HCT116 (cell line): ENCODE results near the gene DNAJC18. TPM values are rescaled to one million over a fixed set of nuclear protein-coding genes. Genes with fewer than 3 reads are reported as not detected.

Experiments used
- ATAC-seq: fragments of 200-7000 bp; cut with Tn5 transposase; 2 replicates; pipeline ENCODE4 v1.9.1; 2020; ENCODE audit warnings: mild to moderate bottlenecking, moderate library complexity
- BruUV-seq: library from RNA; stranded (reverse); fragments of 400-500 nt; replicated peaks from 2 replicates; lab custom pipeline; 2021; lab: Mats Ljungman, UMichigan
- CTCF ChIA-PET: fragments of 300-600 bp; sonication (Branson Sonifier 250); formaldehyde crosslinking; loops from one replicate; lab custom pipeline; 2021; ENCODE audit warnings: antibody characterized with exemption; lab: Charles Lee
- POLR2A ChIA-PET: fragments of 300-600, 350-600 bp; sonication (Branson Sonifier 250); formaldehyde crosslinking; loops from one replicate; lab custom pipeline; 2021; ENCODE audit warnings: antibody characterized with exemption; lab: Charles Lee
- RAD21 ChIA-PET, 2 experiments: fragments of 300-600 bp; sonication (Branson Sonifier 250); formaldehyde crosslinking; loops; one replicate each; lab custom pipeline; 2023; ENCODE audit warnings: low total read pairs in 2 of 2; ENCODE audit not compliant: uncharacterized antibody in 2 of 2, unreplicated experiment in 2 of 2, low non-redundant PET in 1 of 2; lab: Charles Lee
- DNase-seq: peaks from one replicate; pipeline ENCODE4 v3.0.0-alpha.2; 2010; ENCODE audit warnings: low read depth, low spot score
- H2AFZ ChIP-seq: fragments of 200-600 bp; shearing (Covaris generic), sonication (generic); 2 replicates; pipeline ENCODE4 v1.6.1; 2017; ENCODE audit warnings: low read depth, mixed run types, mixed read lengths, antibody characterized with exemption, low read length; ENCODE audit not compliant: poor library complexity, severe bottlenecking
- H3K27ac ChIP-seq: 2 replicates; pipeline ENCODE4 v1.5.1; 2012; ENCODE audit warnings: low read depth, low read length
- H3K27me3 ChIP-seq: fragments of 200-600 bp; sonication (generic); 2 replicates; pipeline ENCODE4 v1.6.1; 2016; ENCODE audit warnings: mixed run types, low read length, mixed read lengths; ENCODE audit not compliant: insufficient read depth
- H3K36me3 ChIP-seq, 2 experiments: fragments of 200-500 bp in 1 of 2; fragments of 200-600 bp in 1 of 2; sonication (Bioruptor generic) in 1 of 2; sonication (generic) in 1 of 2; 2 replicates each; pipeline versions ENCODE4 v1.5.1 to v1.6.1; 2014 to 2016; ENCODE audit warnings: low read length in 2 of 2, inconsistent platforms in 1 of 2, mixed read lengths in 1 of 2, mixed run types in 1 of 2; ENCODE audit not compliant: insufficient read depth in 2 of 2, control insufficient read depth in 1 of 2
- H3K4me1 ChIP-seq, 2 experiments: fragments of 200-600 bp in 1 of 2; sonication (generic) in 1 of 2; 2 replicates each; pipeline versions ENCODE4 v1.5.1 to v1.6.1; 2012 to 2017; ENCODE audit warnings: low read length in 2 of 2, inconsistent platforms in 1 of 2, mild to moderate bottlenecking in 1 of 2, mixed read lengths in 1 of 2, mixed run types in 1 of 2, moderate library complexity in 1 of 2; ENCODE audit not compliant: insufficient read depth in 2 of 2, control insufficient read depth in 1 of 2
- H3K4me2 ChIP-seq: fragments of 200-600 bp; sonication (generic); 2 replicates; pipeline ENCODE4 v1.6.1; 2017; ENCODE audit warnings: mixed run types, low read length, mixed read lengths
- H3K4me3 ChIP-seq, 2 experiments: fragments of 200-600 bp in 1 of 2; sonication (generic) in 1 of 2; replicated peaks in 1 of 2; 2 replicates each; pipeline ENCODE4 v1.5.1; 2011 to 2016; ENCODE audit warnings: low read length in 2 of 2, control low read depth in 1 of 2, low read depth in 1 of 2, mild to moderate bottlenecking in 1 of 2, mixed read lengths in 1 of 2, mixed run types in 1 of 2
- H3K79me2 ChIP-seq: fragments of 200-600 bp; sonication (generic); 2 replicates; pipeline ENCODE4 v1.6.1; 2017; ENCODE audit warnings: mild to moderate bottlenecking, mixed run types, low read length, moderate library complexity, mixed read lengths; ENCODE audit not compliant: insufficient read depth
- H3K9ac ChIP-seq: fragments of 200-600 bp; sonication (generic); 2 replicates; pipeline ENCODE4 v1.6.1; 2016; ENCODE audit warnings: low read length, mixed read lengths
- H3K9me2 ChIP-seq: fragments of 200-600 bp; sonication (generic), shearing (Covaris generic); 2 replicates; pipeline ENCODE4 v1.6.1; 2017; ENCODE audit warnings: mixed run types, mild to moderate bottlenecking, moderate library complexity; ENCODE audit not compliant: insufficient read depth
- H3K9me3 ChIP-seq, 2 experiments: fragments of 200-500 bp in 1 of 2; fragments of 200-600 bp in 1 of 2; sonication (Bioruptor generic) in 1 of 2; sonication (generic) in 1 of 2; 2 replicates each; pipeline ENCODE4 v1.6.1; 2014 to 2017; ENCODE audit warnings: low read length in 2 of 2, mixed read lengths in 2 of 2, inconsistent platforms in 1 of 2, low read depth in 1 of 2, mild to moderate bottlenecking in 1 of 2, mixed run types in 1 of 2, moderate library complexity in 1 of 2; ENCODE audit not compliant: control insufficient read depth in 1 of 2, insufficient read depth in 1 of 2
- H4K20me1 ChIP-seq: fragments of 200-600 bp; sonication (generic), shearing (Covaris generic); 2 replicates; pipeline ENCODE4 v1.6.1; 2017; ENCODE audit warnings: mixed run types, mild to moderate bottlenecking, moderate library complexity; ENCODE audit not compliant: insufficient read depth
- CEBPB ChIP-seq: IDR thresholded peaks from 2 replicates; pipeline ENCODE4 v1.6.1; 2012; ENCODE audit warnings: low read depth
- EGR1 ChIP-seq: IDR thresholded peaks from 2 replicates; pipeline ENCODE4 v1.6.1; 2012; ENCODE audit warnings: low read depth
- ELF1 ChIP-seq: IDR thresholded peaks from 2 replicates; pipeline ENCODE4 v1.6.1; 2012; ENCODE audit warnings: low read depth, borderline replicate concordance
- EZH2 ChIP-seq: fragments of 200-600 bp; sonication (generic); IDR thresholded peaks from 2 replicates; pipeline ENCODE4 v1.6.1; 2017; ENCODE audit warnings: antibody characterized with exemption, mixed run types
- FOSL1 ChIP-seq: IDR thresholded peaks from 2 replicates; pipeline ENCODE4 v1.6.1; 2012; ENCODE audit warnings: low read depth
- JUND ChIP-seq: IDR thresholded peaks from 2 replicates; pipeline ENCODE4 v1.6.1; 2012
- MAX ChIP-seq: IDR thresholded peaks from 2 replicates; pipeline ENCODE4 v1.6.1; 2012
- RAD21 ChIP-seq: IDR thresholded peaks from 2 replicates; pipeline ENCODE4 v1.6.1; 2012; ENCODE audit warnings: low read depth, mild to moderate bottlenecking
- REST ChIP-seq: IDR thresholded peaks from 2 replicates; pipeline ENCODE4 v1.6.1; 2012; ENCODE audit warnings: low read depth
- SP1 ChIP-seq: IDR thresholded peaks from 2 replicates; pipeline ENCODE4 v1.6.1; 2012; ENCODE audit warnings: low read depth
- SRF ChIP-seq: IDR thresholded peaks from 2 replicates; pipeline ENCODE4 v1.6.1; 2012; ENCODE audit warnings: low read depth
- YY1 ChIP-seq: IDR thresholded peaks from 2 replicates; pipeline ENCODE4 v1.6.1; 2011; ENCODE audit warnings: low read length, low read depth, moderate library complexity, mild to moderate bottlenecking; ENCODE audit not compliant: insufficient replicate concordance; ENCODE audit errors: extremely low read depth
- intact Hi-C: fragments of 100-400 bp; cut with micrococcal nuclease; formaldehyde crosslinking; loops from 2 replicates; pipeline ENCODE4 v1.10.0; 2022
- total RNA-seq: library from RNA; stranded (reverse); gene quantifications from one replicate; pipeline ENCODE4 v1.2.1, GENCODE V29; 2021; ENCODE audit not compliant: unreplicated experiment
- TF ChIP-seq, protein P1 (sequence below): IDR thresholded peaks from 2 replicates; pipeline ENCODE4 v1.6.1; 2012
- TF ChIP-seq, protein P2 (sequence below): IDR thresholded peaks from 2 replicates; pipeline ENCODE4 v1.6.1; 2011; ENCODE audit warnings: mild to moderate bottlenecking, low read length, moderate library complexity; ENCODE audit not compliant: insufficient replicate concordance; ENCODE audit errors: extremely low read depth

The DNAJC18 gene
- total RNA-seq, 1 experiment from 2014 or later, result 5.7 TPM

DNA sequence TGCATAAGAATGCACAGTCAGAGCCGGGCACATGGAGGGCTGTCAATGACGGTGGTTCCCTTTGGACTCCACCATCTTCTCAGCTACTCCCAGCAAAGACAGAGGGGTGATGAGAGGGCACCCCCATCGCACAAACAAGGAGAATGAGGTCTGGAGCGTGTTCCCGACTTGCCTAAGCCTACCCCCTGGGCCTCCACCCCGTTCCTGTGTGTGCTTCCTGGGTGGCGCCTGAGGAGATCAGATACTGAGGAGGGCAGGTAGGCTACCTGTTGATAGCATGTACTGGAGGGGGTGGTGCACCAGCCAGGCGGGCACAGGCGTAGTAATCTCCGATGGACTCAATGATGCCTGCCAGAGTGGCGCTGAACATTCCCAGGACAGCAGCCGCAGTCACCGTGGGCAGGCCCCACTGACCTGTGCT lies 60.4 kb downstream of the DNAJC18 start (continued):
- TF ChIP-seq FOSL1 (no peak), RAD21 (no peak), YY1 (no peak), JUND (no peak), REST (no peak), EGR1 (no peak), CEBPB (no peak), ELF1 (no peak), SP1 (no peak), SRF (no peak)

DNA sequence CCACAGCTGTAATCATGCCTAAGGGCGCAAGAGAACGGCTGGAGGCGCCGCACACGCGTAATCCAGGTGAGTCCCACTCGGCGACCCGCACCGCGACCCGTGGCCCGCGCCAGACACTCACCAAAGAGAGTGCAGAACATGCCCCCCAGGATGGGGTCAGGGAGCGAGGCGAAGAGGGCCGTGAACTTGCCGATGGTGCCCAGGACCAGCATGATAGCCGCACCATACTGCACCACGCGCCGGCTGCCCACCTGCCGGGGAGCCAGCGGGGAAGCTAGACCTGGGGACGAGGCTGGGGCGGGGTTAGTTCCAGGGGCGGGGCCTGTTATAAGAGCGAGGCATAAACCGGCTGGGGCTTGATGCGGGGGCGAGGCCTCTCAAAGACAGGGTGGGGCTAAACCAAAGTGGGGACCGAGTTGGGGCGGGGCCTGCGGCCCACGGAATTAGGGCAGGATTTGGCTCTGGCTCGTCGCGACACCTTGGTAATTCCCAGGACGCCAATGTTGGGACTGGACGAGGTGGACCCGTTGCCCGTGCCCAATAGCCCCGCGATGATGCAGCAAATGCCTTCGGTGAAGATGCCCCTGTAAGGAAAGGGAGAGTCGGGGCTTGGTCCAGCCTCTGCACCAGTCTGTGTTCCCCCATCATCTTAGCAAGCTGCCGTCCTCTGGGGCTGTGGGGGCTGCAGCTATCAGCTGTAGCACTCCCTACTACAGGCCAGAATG lies 61.1 kb downstream of the DNAJC18 start:
- CTCF ChIA-PET, result no interaction called here
- H3K9me3 ChIP-seq, result no peaks in the 10 kb centered on the region
- no peaks in the 10 kb centered on the region for H3K79me2 ChIP-seq
- no peaks in the 10 kb centered on the region for H3K9me2 ChIP-seq
- H3K4me1 ChIP-seq, result peaks cover 15 to 16% of the 10 kb centered on the region in 2 experiments
- no peak overlapping the region for H3K9ac ChIP-seq
- no peak overlapping the region for H3K27ac ChIP-seq
- H2AFZ ChIP-seq, result no peak overlapping the region
- DNase-seq (no peak), ATAC-seq (no peak)
- POLR2A ChIA-PET, result no interaction called here
- intact Hi-C loops, result loop anchor here (10.0 kb wide), 1 partner anchor 183 kb away; the partner anchor contains the start of gene SIL1
- RAD21 ChIA-PET, result no interaction called here
- no peaks in the 10 kb centered on the region for H3K27me3 ChIP-seq
- no peaks in the 10 kb centered on the region for H3K36me3 ChIP-seq
- no peak overlapping the region for H3K4me3 ChIP-seq
- no peak overlapping the region for H3K4me2 ChIP-seq
- no TSS peak for BruUV-seq
- H4K20me1 ChIP-seq, result no peaks in the 10 kb centered on the region
- TF ChIP-seq REST, result no peak
- TF ChIP-seq, protein P1, sequence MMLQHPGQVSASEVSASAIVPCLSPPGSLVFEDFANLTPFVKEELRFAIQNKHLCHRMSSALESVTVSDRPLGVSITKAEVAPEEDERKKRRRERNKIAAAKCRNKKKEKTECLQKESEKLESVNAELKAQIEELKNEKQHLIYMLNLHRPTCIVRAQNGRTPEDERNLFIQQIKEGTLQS, result no peak
- TF ChIP-seq SRF, result no peak
- TF ChIP-seq EGR1, result no peak
- TF ChIP-seq RAD21, result no peak
- TF ChIP-seq JUND, result no peak
- TF ChIP-seq, protein P2, sequence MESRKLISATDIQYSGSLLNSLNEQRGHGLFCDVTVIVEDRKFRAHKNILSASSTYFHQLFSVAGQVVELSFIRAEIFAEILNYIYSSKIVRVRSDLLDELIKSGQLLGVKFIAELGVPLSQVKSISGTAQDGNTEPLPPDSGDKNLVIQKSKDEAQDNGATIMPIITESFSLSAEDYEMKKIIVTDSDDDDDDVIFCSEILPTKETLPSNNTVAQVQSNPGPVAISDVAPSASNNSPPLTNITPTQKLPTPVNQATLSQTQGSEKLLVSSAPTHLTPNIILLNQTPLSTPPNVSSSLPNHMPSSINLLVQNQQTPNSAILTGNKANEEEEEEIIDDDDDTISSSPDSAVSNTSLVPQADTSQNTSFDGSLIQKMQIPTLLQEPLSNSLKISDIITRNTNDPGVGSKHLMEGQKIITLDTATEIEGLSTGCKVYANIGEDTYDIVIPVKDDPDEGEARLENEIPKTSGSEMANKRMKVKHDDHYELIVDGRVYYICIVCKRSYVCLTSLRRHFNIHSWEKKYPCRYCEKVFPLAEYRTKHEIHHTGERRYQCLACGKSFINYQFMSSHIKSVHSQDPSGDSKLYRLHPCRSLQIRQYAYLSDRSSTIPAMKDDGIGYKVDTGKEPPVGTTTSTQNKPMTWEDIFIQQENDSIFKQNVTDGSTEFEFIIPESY, result no peak
- no peak for TF ChIP-seq YY1
- TF ChIP-seq EZH2, result no peak
- no peak for TF ChIP-seq CEBPB
- TF ChIP-seq MAX, result no peak
